ENCODE results near the gene EPHA8. TPM values are rescaled to one million over a fixed set of nuclear protein-coding genes. Genes with fewer than 3 reads are reported as not detected.

EPHA8 gene
- total and polyA plus RNA-seq, 9 of the 15 experiments (the other 6 are each of a cell fraction or from before 2014, with no cell fraction given) = not detected

DNA sequence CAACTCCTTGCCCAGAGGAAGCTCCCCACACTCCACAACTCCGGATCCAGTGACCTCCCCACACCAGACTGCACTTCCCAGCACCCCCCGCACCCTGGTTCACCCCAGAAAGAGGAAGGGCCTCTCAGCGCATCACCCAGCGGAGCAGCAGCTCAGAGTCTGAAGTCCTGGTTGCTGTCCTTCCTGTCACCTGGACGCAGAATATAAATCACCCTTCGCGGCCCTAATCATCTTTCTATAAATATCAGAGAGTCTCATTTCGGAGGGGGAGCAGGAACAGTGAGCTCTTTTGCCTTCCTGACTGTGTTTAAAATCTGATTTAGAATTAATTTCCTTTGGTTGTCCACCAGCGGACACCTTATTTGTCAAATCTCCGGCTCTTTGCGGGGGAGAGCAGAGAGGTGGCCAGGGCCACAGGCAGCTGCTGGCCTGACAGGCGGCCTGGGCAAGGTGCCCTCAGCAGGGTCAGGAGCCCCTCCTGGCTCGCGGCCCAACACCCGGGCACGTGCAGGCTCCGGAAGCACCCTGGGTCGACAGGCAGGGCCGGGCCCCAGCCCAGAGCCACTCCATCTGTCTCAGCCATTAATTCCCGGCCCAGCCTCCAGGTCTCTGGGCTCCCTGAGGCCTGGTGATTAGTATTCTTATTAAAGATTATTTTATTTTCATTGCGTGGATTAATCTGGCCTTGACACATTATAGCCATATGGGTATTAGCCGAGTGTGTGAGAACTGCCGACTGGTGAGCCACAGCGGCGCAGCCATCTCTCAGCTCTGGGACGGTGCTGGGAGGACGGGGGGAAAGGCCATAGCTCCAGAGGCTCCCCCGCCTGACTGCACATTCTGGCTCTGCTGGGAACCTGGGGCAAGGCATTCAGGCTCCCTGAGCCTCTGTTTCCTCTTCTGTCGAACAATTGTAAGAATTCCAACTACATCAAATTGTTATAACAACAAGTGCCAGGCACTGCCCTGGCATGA is 19.7 kb downstream of the EPHA8 start:
- Histone ChIP-seq H3K9me1 (ENCODE audit: control insufficient read depth, insufficient read depth, low read length) (no peaks in the 10 kb centered on the region), H3K4me2 (ENCODE audit: insufficient read depth, low read length) (no peak overlapping the region), H3K4me3 (no peak overlapping the region), H3K9ac (ENCODE audit: insufficient read depth in 1 of 2, low read depth in 2 of 2, low read length in 2 of 2) (no peak overlapping the region), H3K9me3 (replicated peaks; ENCODE audit: control insufficient read depth, insufficient read depth, low read depth, low read length) (peaks cover 14% of the 10 kb centered on the region), H3K27me3 (ENCODE audit: control insufficient read depth in 2 of 2, insufficient read depth in 2 of 2, low read length in 2 of 2) (peaks cover 22 to 75% of the 10 kb centered on the region in 2 experiments; a peak in 4 of 5 replicates), H3K27ac (ENCODE audit: extremely low read depth, low read depth, low read length) (no peak overlapping the region), H3K36me3 (ENCODE audit: control insufficient read depth, insufficient read depth, low read length) (no peaks in the 10 kb centered on the region), H3K79me2 (ENCODE audit: control insufficient read depth, insufficient read depth, low read length) (no peaks in the 10 kb centered on the region), H2AFZ (ENCODE audit: low read depth, low read length) (no peak overlapping the region), H4K20me1 (replicated peaks; ENCODE audit: control insufficient read depth, insufficient read depth, low read length) (peaks cover 19% of the 10 kb centered on the region), H3K4me1 (replicated peaks in 1 of 2; ENCODE audit: control insufficient read depth in 2 of 2, insufficient read depth in 2 of 2, low read length in 2 of 2) (peaks cover 0 to 3% of the 10 kb centered on the region in 2 experiments; a peak in 1 of 5 replicates)
- TF ChIP-seq KLF13 (tag; IDR thresholded peaks at IDR 0.05; ENCODE audit: borderline replicate concordance, low read depth) = no peak
- no peak for TF ChIP-seq SMARCB1 (IDR thresholded peaks at IDR 0.05; ENCODE audit: insufficient read length, low read depth)
- TF ChIP-seq U2AF2 (optimal IDR thresholded peaks at IDR 0.05; ENCODE audit: low read depth, low read length) = no peak
- 0 out of 2 replicates have a peak, but pooled peaks have one; percentile 18 for TF ChIP-seq SPI1 (IDR thresholded peaks at IDR 0.05; ENCODE audit: borderline replicate concordance, low read depth, low read length)
- WGBS (ENCODE audit: insufficient coverage, low coverage, missing lambda C conversion rate) = 3% methylated on average over 29 of the region's 29 CpGs
- in situ Hi-C loops (cut with MboI) = no loop called here
- DNase-seq (ENCODE audit: extremely low read depth in 1 of 4, low spot score in 3 of 4) = no peak
- no peak for FAIRE-seq
- intact Hi-C loops (cut with micrococcal nuclease) = no loop called here
- CTCF ChIA-PET (ENCODE audit: low intra/inter-chr PET ratio) = no interaction called here
- ATAC-seq = no peak
- POLR2A ChIA-PET = interaction anchor here (0.6 to 1.7 kb wide), 7 partner anchors 7 to 143 kb away, joined by 3 to 6 read pairs (median 3); no protein-coding TSS in a partner anchor
- BruUV-seq (replicated peaks) = no TSS peak

Data from K562 (cell line).